Testis (tissue), 2 donors: ENCODE results near the gene DNAAF1.

Experiments used
- POLR2A ChIP-seq: fragments of 450-650 bp; IDR thresholded peaks from one replicate; pipeline ENCODE4 v1.6.1; 2017; ENCODE audit warnings: antibody characterized with exemption, mild to moderate bottlenecking, moderate library complexity
- TF ChIP-seq, protein P1 (sequence below), 3 experiments: fragments of 450-650 bp in 2 of 3; fragments of 200-600 bp in 1 of 3; sonication (generic) in 1 of 3; IDR thresholded peaks; one replicate each; pipeline ENCODE4 v1.5.1; 2016 to 2019; ENCODE audit warnings: antibody characterized with exemption in 3 of 3, mild to moderate bottlenecking in 2 of 3, moderate library complexity in 1 of 3

DNA sequence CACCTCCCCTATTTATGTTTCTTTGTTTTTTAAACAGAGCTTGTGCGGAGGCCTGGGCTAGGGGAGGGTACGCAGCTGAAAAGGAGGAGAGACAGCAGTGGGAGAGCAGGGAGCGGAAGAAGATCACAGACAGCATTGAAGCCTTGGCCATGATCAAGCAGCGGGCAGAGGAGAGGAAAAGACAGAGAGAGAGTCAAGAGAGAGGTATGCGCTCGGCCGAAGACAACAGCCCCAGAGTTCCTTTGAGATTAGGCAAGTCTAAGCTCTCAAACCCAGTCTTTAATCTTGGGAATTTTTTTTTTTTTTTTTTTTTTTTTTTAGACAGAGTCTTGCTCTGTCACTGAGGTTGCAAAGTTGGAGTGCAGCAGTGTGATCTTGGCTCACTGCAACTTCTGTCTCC is 20.6 kb downstream of the DNAAF1 start:
- TF ChIP-seq, protein P1, sequence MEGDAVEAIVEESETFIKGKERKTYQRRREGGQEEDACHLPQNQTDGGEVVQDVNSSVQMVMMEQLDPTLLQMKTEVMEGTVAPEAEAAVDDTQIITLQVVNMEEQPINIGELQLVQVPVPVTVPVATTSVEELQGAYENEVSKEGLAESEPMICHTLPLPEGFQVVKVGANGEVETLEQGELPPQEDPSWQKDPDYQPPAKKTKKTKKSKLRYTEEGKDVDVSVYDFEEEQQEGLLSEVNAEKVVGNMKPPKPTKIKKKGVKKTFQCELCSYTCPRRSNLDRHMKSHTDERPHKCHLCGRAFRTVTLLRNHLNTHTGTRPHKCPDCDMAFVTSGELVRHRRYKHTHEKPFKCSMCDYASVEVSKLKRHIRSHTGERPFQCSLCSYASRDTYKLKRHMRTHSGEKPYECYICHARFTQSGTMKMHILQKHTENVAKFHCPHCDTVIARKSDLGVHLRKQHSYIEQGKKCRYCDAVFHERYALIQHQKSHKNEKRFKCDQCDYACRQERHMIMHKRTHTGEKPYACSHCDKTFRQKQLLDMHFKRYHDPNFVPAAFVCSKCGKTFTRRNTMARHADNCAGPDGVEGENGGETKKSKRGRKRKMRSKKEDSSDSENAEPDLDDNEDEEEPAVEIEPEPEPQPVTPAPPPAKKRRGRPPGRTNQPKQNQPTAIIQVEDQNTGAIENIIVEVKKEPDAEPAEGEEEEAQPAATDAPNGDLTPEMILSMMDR (IDR thresholded peaks at IDR 0.05): no peak
- no peak for TF ChIP-seq POLR2A
